GM23248 (cell line): ENCODE data around the gene PLEKHG5.

Experiments used
- EZH2 ChIP-seq: fragments of 200-600 bp; sonication (generic); IDR thresholded peaks from 2 replicates; pipeline ENCODE4 v1.6.1; 2018; ENCODE audit warnings: antibody characterized with exemption, mild to moderate bottlenecking; ENCODE audit not compliant: insufficient read depth, poor library complexity, severe bottlenecking
- EZH2phosphoT487 ChIP-seq: fragments of 200-600 bp; sonication (generic); IDR thresholded peaks from 2 replicates; pipeline ENCODE4 v1.6.1; 2018; ENCODE audit warnings: antibody characterized with exemption, moderate library complexity, mild to moderate bottlenecking, low read depth; ENCODE audit not compliant: insufficient read depth

DNA sequence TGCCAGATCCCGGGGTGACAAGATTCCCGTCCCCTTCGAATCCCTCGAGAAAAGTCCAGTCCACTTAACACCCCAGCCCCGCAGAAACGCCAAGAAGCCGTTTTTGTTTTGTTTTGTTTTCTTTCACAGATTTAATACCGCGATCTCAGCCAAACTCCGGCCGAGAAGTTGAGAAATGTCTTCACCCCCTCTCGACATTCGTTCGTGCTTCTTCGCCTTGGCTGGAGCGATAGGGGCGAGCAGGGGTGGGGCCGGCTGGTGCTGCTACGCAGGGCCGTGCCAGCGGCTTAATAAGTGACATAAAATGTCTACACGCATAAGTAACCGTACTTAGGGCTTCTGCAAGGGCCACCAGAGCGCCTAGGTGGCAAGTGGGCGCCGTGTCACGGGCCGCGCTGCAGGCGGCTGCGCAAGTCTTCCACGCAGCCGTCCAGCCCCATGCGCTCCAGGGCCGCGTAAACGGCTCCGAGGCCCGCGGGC is 30.4 kb downstream of the PLEKHG5 start:
- no peak for TF ChIP-seq EZH2
- TF ChIP-seq EZH2phosphoT487, result no peak
